Spleen (tissue), 7 donors: ENCODE data around the gene CAMK1G.

Source experiments
- CTCF ChIP-seq, 11 experiments: fragments of 200-600 bp in 7 of 11; fragments of 450-650 bp in 4 of 11; sonication (generic) in 4 of 11; IDR thresholded peaks in 8 of 11; conservative IDR thresholded peaks in 3 of 11; 1 replicate in 7 of 11; 2 replicates in 4 of 11; pipeline versions ENCODE4 v1.4.0 to v1.8.0; 2016 to 2021; ENCODE audit warnings: antibody characterized with exemption in 11 of 11, inconsistent platforms in 4 of 11, mild to moderate bottlenecking in 1 of 11
- POLR2AphosphoS5 ChIP-seq, 3 donors: sonication (generic); formaldehyde crosslinking; IDR thresholded peaks; one replicate each; pipeline ENCODE4 v1.5.1; 2017; ENCODE audit warnings: antibody characterized with exemption in 3 of 3
- donor health status: DM: no; HTN: no; CAD: no; lungs with moderate emphysema.
- donor health status: DM: no; HTN: no; CAD: no.
- donor health status: DM: no; HTN: no; CAD: no.

- TF ChIP-seq CTCF (IDR thresholded peaks at IDR 0.05 in 8 of 11, conservative IDR thresholded peaks at IDR 0.05 in 3 of 11) (no peak), POLR2AphosphoS5 (IDR thresholded peaks at IDR 0.05) (no peak)
These were observed 39.4 kb upstream of the CAMK1G start for GRCh38 chr1:209544098-209544497.
